Heart right ventricle (tissue), 16 donors: ENCODE measurements around the gene NR2C2. TPM values are rescaled to one million over a fixed set of nuclear protein-coding genes. Genes with fewer than 3 reads are reported as not detected.

Experiments
- ATAC-seq, 8 donors: fragments of 200-7000 bp; cut with Tn5 transposase; one replicate each; pipeline ENCODE4 v1.9.1; 2020; ENCODE audit warnings: mild to moderate bottlenecking in 8 of 8, moderate library complexity in 8 of 8, moderate number of reproducible peaks in 1 of 8
- DNase-seq, 2 donors: peaks; one replicate each; pipeline ENCODE4 v3.0.0-alpha.2; 2020
- H3K27ac ChIP-seq, 10 donors: fragments of 200-600 bp; sonication (generic) in 2 of 10; one replicate each; pipeline versions ENCODE4 v1.5.0 to v1.8.0; 2020 to 2022; ENCODE audit warnings: mild to moderate bottlenecking in 3 of 10
- H3K27me3 ChIP-seq, 7 donors: fragments of 200-600 bp; one replicate each; pipeline ENCODE4 v1.8.0; 2021 to 2022; ENCODE audit warnings: mild to moderate bottlenecking in 2 of 7
- H3K36me3 ChIP-seq, 9 donors: fragments of 200-600 bp; sonication (generic) in 1 of 9; one replicate each; pipeline versions ENCODE4 v1.5.0 to v1.8.0; 2020 to 2022; ENCODE audit warnings: mild to moderate bottlenecking in 2 of 9
- H3K4me1 ChIP-seq, 9 donors: fragments of 200-600 bp; sonication (generic) in 1 of 9; one replicate each; pipeline versions ENCODE4 v1.5.0 to v1.8.0; 2020 to 2022; ENCODE audit warnings: mild to moderate bottlenecking in 4 of 9
- H3K4me3 ChIP-seq, 10 donors: fragments of 200-600 bp; sonication (generic) in 2 of 10; one replicate each; pipeline versions ENCODE4 v1.5.0 to v1.8.0; 2020 to 2022; ENCODE audit warnings: mild to moderate bottlenecking in 7 of 10, moderate library complexity in 2 of 10
- H3K9me3 ChIP-seq, 11 donors: fragments of 200-600 bp in 10 of 11; sonication (generic) in 2 of 11; one replicate each; pipeline versions ENCODE4 v1.5.0 to v1.8.0; 2013 to 2022; ENCODE audit warnings: mild to moderate bottlenecking in 2 of 11, control low read depth in 1 of 11, moderate library complexity in 1 of 11
- WGBS, 2 donors: extraction: QIAGEN DNeasy Blood & Tissue Kit; methylation state at CpG; one replicate each; pipeline ENCODE4 v1.1.7; 2013; ENCODE audit warnings: inconsistent platforms in 1 of 2; 5-methylcytosine and 5-hydroxymethylcytosine counted together
- intact Hi-C, 10 donors: fragments of 100-400 bp; cut with DNase I; formaldehyde crosslinking; loops; one replicate each; pipeline versions ENCODE4 v1.11.1 to v1.14.2; 2022
- polyA plus RNA-seq, 2 donors: library from polyadenylated mRNA; stranded (reverse); fragments of 200-250 nt; gene quantifications; one replicate each; pipeline ENCODE4 v1.2.3, GENCODE V29; 2013
- total RNA-seq, 10 donors: library from RNA; stranded (reverse); fragmentation: NEBNext Ultra II Directional in 3 of 10; extraction: Animal tissue kit (Norgen Biotek cat#: 25700) in 3 of 10; gene quantifications; one replicate each; pipeline versions ENCODE4 v1.2.1 to v1.2.4, GENCODE V29; 2021 to 2023
- TF ChIP-seq, protein P1 (sequence below), 9 donors: fragments of 200-600 bp; sonication (generic) in 2 of 9; IDR thresholded peaks; one replicate each; pipeline versions ENCODE4 v1.5.0 to v1.8.0; 2021 to 2022; ENCODE audit warnings: antibody characterized with exemption in 9 of 9, mild to moderate bottlenecking in 5 of 9, moderate library complexity in 1 of 9
- donor health status: Arrhythmogenic right ventricular cardiomyopathy.
- donor health status: ischemic (EF 13 %, LVEDD 7.1; RV severe dilation, severe dysfunction).
- donor health status: healthy with polysubstance abuse.
- donor health status: DM: no; HTN: yes; CAD: no.
- donor health status: DM: no; HTN: no; CAD: no.
- donor health status: ischemic (EF 25% LVEDD 6.9; RV normal size, moderate dysfunction).
- donor health status: ischemic (EF 25% LVEDD 5.7; RV mildly dilated, moderate dysfunction).
- donor health status: healthy.
- donor health status: DM: yes; HTN: yes; CAD: no.
- donor health status: Ischemic cardiomyopathy.
- donor health status: ischemic (EF 35%, LVEDD 5.7; RV mildly dilated, moderate dysfunction).
- donor health status: nonischemic (EF 11% LVEDD 7.7; RV severe dilation, severe dysfunction).
- donor health status: DM: yes; HTN: yes; CAD: no.
- donor health status: PGD.
- donor health status: ischemic (EF 29% LVEDD 5.4; RV normal size, mild dysfunction).
- donor health status: nonischemic (EF 23%, LVEDD 6.1; RV moderate dilation, normal function).

Gene NR2C2
- total and polyA plus RNA-seq, 12 donors = 6.5 to 33.8 (median 27.1) TPM

DNA sequence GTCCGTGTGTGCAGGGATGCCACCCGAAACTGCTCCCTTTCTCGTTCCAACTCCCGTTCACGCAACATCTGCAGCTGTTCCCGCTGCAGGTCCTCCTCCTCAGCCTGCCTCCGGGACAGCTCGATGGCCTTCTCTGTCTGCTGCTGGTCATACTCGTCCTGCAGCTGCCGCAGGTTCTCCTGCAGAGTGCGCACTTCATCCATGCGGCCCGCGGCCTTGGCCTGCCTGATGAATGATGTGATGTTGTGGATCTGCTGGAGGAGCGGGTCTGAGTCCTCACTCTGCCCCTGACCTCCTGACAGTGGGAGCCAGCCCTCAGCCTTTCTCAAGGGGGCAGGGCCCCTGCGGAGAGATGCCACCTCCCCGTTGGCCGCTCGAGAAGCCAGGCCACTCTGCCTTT is 127.1 kb downstream of the NR2C2 start:
- DNase-seq = no peak
- Histone ChIP-seq H3K4me3 (no peak overlapping the region), H3K9me3 (no peaks in the 10 kb centered on the region), H3K4me1 (peaks cover 0 to 3% (median 0%) of the 10 kb centered on the region in 9 donors), H3K27me3 (no peaks in the 10 kb centered on the region), H3K36me3 (peaks cover 3 to 100% (median 64%) of the 10 kb centered on the region in 9 donors), H3K27ac (no peak overlapping the region)
- intact Hi-C loops = no loop called here
- 96% methylated on average over 19 of the region's 19 CpGs for WGBS, 2 donors
- TF ChIP-seq, protein P1, sequence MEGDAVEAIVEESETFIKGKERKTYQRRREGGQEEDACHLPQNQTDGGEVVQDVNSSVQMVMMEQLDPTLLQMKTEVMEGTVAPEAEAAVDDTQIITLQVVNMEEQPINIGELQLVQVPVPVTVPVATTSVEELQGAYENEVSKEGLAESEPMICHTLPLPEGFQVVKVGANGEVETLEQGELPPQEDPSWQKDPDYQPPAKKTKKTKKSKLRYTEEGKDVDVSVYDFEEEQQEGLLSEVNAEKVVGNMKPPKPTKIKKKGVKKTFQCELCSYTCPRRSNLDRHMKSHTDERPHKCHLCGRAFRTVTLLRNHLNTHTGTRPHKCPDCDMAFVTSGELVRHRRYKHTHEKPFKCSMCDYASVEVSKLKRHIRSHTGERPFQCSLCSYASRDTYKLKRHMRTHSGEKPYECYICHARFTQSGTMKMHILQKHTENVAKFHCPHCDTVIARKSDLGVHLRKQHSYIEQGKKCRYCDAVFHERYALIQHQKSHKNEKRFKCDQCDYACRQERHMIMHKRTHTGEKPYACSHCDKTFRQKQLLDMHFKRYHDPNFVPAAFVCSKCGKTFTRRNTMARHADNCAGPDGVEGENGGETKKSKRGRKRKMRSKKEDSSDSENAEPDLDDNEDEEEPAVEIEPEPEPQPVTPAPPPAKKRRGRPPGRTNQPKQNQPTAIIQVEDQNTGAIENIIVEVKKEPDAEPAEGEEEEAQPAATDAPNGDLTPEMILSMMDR (IDR thresholded peaks at IDR 0.05) = no peak
- peak in 2 of 8 donors; percentile 18 to 39 for ATAC-seq

- H3K9me3 ChIP-seq = no peaks in the 10 kb centered on the region
- no peak overlapping the region for H3K4me3 ChIP-seq
- H3K4me1 ChIP-seq = peaks cover 0 to 3% (median 0%) of the 10 kb centered on the region in 9 donors
- no peaks in the 10 kb centered on the region for H3K27me3 ChIP-seq
- H3K27ac ChIP-seq = no peak overlapping the region
- TF ChIP-seq, protein P1 (IDR thresholded peaks at IDR 0.05) = no peak
- 87 to 89% methylated on average over 3 of the region's 3 CpGs for WGBS, 2 donors
- H3K36me3 ChIP-seq = peaks cover 4 to 100% (median 89%) of the 10 kb centered on the region in 9 donors
- intact Hi-C loops = no loop called here
- no peak for ATAC-seq
- DNase-seq = no peak
These were observed 131.7 kb downstream of the NR2C2 start for GRCh38 chr3:15079091-15079490.

DNA sequence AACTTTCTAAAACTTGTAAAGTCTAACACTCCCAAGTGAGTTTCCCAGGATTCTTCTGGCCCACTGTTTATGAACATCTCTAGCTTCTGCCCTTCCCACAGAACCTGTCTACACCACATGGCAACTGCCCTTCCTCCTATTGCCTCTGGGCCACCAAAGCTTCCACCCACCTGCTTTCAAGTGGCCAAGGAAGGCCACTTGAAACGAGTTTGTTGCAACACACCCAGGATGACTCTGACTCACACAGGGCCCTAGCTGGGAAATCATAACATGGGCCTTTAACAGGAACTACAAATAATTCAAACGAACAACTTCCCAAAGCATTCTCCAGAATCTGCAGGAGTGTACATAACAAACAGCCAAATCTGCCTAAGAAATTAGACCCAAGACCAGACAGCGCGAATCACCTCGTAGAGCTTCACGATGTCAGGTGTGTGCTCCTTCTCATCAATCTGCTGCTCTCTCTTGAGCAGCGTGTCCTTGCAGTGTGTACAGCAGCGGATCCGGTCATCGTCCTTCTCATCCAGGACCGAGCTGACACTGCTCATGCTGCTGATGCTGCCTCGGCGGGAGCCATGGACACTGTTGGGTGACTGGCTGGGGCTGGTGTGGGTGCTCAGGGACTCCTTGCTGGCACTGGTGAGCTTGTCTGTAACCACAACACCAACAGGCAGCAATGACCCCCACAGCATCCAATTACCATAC is 134.7 kb downstream of the NR2C2 start:
- ATAC-seq = no peak
- Histone ChIP-seq H3K4me1 (no peaks in the 10 kb centered on the region), H3K27ac (peak overlapping the region in 1 of 10 donors; percentile 37), H3K27me3 (no peaks in the 10 kb centered on the region), H3K36me3 (peaks cover 0 to 100% (median 89%) of the 10 kb centered on the region in 9 donors), H3K9me3 (no peaks in the 10 kb centered on the region), H3K4me3 (no peak overlapping the region)
- 94 to 97% methylated on average over 13 of the region's 13 CpGs for WGBS, 2 donors
- intact Hi-C loops = no loop called here
- DNase-seq = no peak
- TF ChIP-seq, protein P1 (IDR thresholded peaks at IDR 0.05) = no peak

- intact Hi-C loops = no loop called here
- peak overlapping the region in 1 of 10 donors; percentile 37 for H3K27ac ChIP-seq
- ATAC-seq (no peak), DNase-seq (no peak)
- no peaks in the 10 kb centered on the region for H3K4me1 ChIP-seq
- WGBS, 2 donors = 91 to 96% methylated on average over 1 of the region's 1 CpG
- no peak overlapping the region for H3K4me3 ChIP-seq
- H3K9me3 ChIP-seq = no peaks in the 10 kb centered on the region
- H3K36me3 ChIP-seq = peaks cover 0 to 100% (median 81%) of the 10 kb centered on the region in 9 donors
- TF ChIP-seq, protein P1 (IDR thresholded peaks at IDR 0.05) = no peak
- no peaks in the 10 kb centered on the region for H3K27me3 ChIP-seq
These were observed 135.9 kb downstream of the NR2C2 start for GRCh38 chr3:15083252-15083651.
